Fibroblast of pulmonary artery (primary cell): Measurements from ENCODE around the gene POU2AF3.

Source experiments
- DNase-seq: peaks from one replicate; pipeline ENCODE4 v3.0.0-alpha.2; 2010; ENCODE audit warnings: low read depth
- H3K4me3 ChIP-seq: replicated peaks from 2 replicates; pipeline ENCODE4 v1.5.1; 2011; ENCODE audit warnings: low read depth, mild to moderate bottlenecking, control low read depth, low read length, moderate library complexity
- TF ChIP-seq, protein P1 (sequence below): IDR thresholded peaks from 2 replicates; pipeline ENCODE4 v1.5.1; 2011; ENCODE audit warnings: mild to moderate bottlenecking, control low read depth, low read length, inconsistent platforms; ENCODE audit errors: missing control alignments

POU2AF3 gene

DNA sequence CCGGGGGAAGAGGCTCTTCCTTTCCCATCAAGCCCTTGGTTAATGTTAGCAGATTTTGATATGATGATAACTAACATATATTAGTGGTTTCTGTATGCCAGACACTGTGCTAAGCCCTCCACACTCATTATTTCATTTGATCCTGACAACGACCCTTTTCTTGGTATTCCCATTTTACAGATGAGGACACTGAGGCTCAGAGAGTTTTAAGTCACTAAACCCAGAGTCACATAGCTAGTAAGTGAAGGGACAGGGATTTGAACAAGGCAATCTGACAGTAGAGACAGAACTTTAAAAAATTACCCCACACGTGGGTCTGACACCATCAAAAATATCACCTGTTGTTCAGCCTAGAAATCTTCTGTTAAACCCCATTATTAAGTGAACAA, 58.3 kb downstream of the POU2AF3 start:
- no peak for DNase-seq
- H3K4me3 ChIP-seq, result no peak overlapping the region
- TF ChIP-seq, protein P1, sequence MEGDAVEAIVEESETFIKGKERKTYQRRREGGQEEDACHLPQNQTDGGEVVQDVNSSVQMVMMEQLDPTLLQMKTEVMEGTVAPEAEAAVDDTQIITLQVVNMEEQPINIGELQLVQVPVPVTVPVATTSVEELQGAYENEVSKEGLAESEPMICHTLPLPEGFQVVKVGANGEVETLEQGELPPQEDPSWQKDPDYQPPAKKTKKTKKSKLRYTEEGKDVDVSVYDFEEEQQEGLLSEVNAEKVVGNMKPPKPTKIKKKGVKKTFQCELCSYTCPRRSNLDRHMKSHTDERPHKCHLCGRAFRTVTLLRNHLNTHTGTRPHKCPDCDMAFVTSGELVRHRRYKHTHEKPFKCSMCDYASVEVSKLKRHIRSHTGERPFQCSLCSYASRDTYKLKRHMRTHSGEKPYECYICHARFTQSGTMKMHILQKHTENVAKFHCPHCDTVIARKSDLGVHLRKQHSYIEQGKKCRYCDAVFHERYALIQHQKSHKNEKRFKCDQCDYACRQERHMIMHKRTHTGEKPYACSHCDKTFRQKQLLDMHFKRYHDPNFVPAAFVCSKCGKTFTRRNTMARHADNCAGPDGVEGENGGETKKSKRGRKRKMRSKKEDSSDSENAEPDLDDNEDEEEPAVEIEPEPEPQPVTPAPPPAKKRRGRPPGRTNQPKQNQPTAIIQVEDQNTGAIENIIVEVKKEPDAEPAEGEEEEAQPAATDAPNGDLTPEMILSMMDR, result no peak

DNA sequence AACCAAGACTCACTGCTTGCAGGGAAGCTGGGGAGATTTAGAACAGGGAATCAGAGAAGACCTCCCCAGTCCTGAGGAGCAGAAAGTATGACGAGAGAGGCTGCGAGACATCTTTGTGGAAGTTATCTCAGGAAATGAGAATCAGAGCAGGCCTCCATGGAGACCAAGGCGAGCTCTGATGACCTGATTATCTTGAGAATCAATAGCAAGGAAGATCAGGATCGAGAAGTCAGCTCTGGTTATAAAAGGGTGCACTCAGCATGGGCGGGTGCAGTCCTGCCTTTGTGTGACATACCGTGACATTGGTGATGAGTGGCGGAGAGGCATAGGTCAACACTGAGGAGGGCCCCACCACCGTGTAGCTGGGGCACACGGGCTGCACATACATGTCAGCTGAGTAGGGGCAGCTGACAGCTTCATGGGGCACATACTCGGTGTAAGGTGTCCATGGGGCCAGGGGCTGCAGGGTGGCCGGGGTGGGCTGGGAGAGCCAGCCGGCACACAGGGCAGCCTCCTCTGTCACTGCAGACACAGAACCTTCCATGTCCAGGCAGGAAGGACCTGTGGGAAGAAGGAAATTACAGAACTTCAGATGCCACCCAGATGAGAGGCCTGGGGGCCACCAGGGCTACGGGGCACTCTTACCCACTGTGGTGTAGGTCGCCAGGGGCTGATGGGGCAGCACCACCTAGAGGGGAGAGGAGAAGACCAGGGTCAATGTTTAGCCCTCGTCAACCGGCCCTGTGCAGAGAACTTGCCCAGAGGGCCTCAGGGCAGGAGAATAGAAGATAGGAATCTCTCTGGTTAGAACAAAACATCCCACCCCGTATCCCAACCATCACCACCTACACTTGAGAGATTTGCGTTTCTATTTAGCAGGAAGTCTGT, 59.0 kb downstream of the POU2AF3 start:
- no peak overlapping the region for H3K4me3 ChIP-seq
- DNase-seq, result no peak
- TF ChIP-seq, protein P1, result no peak
